HG03280 (cell line): Measurements from ENCODE around the gene PALM.

Source experiments
- ATAC-seq: cut with Tn5 transposase; IDR thresholded peaks from one replicate; pipeline ENCODE4 v1.9.1; 2021; ENCODE audit warnings: mild to moderate bottlenecking, moderate library complexity; ENCODE audit not compliant: unreplicated experiment

The PALM gene

GRCh38 chr19:778910-779653 is 70.3 kb downstream of the PALM start:
- ATAC-seq, result no peak

GRCh38 chr19:780935-781334 is 72.2 kb downstream of the PALM start:
- no peak for ATAC-seq

GRCh38 chr19:781800-782184 is 73.1 kb downstream of the PALM start:
- ATAC-seq, result no peak

- ATAC-seq, result no peak
These were observed 73.6 kb downstream of the PALM start for GRCh38 chr19:782185-782877.

- no peak for ATAC-seq
These were observed 74.3 kb downstream of the PALM start for GRCh38 chr19:782878-783668.

- ATAC-seq, result no peak
These were observed 75.8 kb downstream of the PALM start for GRCh38 chr19:784541-784940.

- ATAC-seq, result no peak
These were observed 78.8 kb downstream of the PALM start for GRCh38 chr19:787536-787935.

GRCh38 chr19:788686-788982 is 79.9 kb downstream of the PALM start:
- no peak for ATAC-seq

- no peak for ATAC-seq
These were observed 80.4 kb downstream of the PALM start for GRCh38 chr19:788983-789700.

- no peak for ATAC-seq
These were observed 80.9 kb downstream of the PALM start for GRCh38 chr19:789701-790060.

GRCh38 chr19:791007-791566 is 82.4 kb downstream of the PALM start:
- no peak for ATAC-seq

GRCh38 chr19:791567-792305 is 83.0 kb downstream of the PALM start:
- no peak for ATAC-seq

- ATAC-seq, result no peak
These were observed 83.7 kb downstream of the PALM start for GRCh38 chr19:792306-792885.

GRCh38 chr19:793806-794205 is 85.1 kb downstream of the PALM start:
- no peak for ATAC-seq

GRCh38 chr19:795073-795611 is 86.4 kb downstream of the PALM start:
- no peak for ATAC-seq

- ATAC-seq, result no peak
These were observed 87.2 kb downstream of the PALM start for GRCh38 chr19:795691-796581.

GRCh38 chr19:796692-797527 is 88.2 kb downstream of the PALM start, which contains the start of gene PTBP1:
Gene PTBP1 (plus strand): TSS chr19:797452. CDS start chr19:797498, 46 bp downstream.
- peak; percentile 81 for ATAC-seq
